ENCODE data around the gene HDAC8.

DNA sequence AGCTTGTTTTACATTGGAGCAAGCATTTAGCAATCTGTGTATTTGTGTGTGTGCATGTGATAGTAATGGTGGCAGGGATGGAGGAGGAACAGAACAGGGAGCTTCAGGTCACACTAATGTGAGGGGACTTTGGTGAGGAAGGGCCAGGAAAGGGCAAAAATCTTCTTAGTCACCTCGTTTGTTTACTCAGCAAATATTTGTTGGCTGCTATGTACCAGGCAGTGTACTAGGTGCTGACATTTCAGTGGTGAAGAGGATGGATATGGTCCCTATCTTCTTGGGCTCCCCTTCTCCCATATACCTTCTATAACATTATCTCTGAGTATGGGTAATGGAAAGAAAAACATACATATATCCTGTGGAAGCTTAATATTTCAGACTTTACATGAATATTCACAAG is 48.5 kb upstream of the HDAC8 start:
- no peak for TF ChIP-seq POLR2A (IDR thresholded peaks at IDR 0.05)
- TF ChIP-seq, protein P1, sequence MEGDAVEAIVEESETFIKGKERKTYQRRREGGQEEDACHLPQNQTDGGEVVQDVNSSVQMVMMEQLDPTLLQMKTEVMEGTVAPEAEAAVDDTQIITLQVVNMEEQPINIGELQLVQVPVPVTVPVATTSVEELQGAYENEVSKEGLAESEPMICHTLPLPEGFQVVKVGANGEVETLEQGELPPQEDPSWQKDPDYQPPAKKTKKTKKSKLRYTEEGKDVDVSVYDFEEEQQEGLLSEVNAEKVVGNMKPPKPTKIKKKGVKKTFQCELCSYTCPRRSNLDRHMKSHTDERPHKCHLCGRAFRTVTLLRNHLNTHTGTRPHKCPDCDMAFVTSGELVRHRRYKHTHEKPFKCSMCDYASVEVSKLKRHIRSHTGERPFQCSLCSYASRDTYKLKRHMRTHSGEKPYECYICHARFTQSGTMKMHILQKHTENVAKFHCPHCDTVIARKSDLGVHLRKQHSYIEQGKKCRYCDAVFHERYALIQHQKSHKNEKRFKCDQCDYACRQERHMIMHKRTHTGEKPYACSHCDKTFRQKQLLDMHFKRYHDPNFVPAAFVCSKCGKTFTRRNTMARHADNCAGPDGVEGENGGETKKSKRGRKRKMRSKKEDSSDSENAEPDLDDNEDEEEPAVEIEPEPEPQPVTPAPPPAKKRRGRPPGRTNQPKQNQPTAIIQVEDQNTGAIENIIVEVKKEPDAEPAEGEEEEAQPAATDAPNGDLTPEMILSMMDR (IDR thresholded peaks at IDR 0.05 in 4 of 5, conservative IDR thresholded peaks at IDR 0.05 in 1 of 5) = no peak

Data from gastrocnemius medialis (tissue), 4 donors.